ENCODE results near the gene CCIN.
A peak's percentile ranks its signal among the peaks of the same experiment; 100 is the strongest.

Gene CCIN

GRCh38 chr9:36207016-36207415 is 37.8 kb downstream of the CCIN start:
- Histone ChIP-seq H3K4me3 (ENCODE audit: control insufficient read depth in 1 of 7, extremely low read depth in 1 of 7, insufficient read depth in 4 of 7, low read depth in 2 of 7, low read length in 6 of 7) (peak overlapping the region in 1 of 7 experiments; percentile 13), H3K36me3 (ENCODE audit: control insufficient read depth in 4 of 4, insufficient read depth in 4 of 4, low read length in 3 of 4) (peaks cover 19 to 90% (median 57%) of the 10 kb centered on the region in 4 experiments), H3K27me3 (replicated peaks in 2 of 5; ENCODE audit: control insufficient read depth in 4 of 5, insufficient read depth in 5 of 5, low read length in 4 of 5) (no peaks in the 10 kb centered on the region), H3K9me3 (ENCODE audit: control extremely low read depth in 1 of 5, control insufficient read depth in 4 of 5, insufficient read depth in 2 of 5, low read depth in 1 of 5, low read length in 4 of 5) (no peaks in the 10 kb centered on the region), H3K4me1 (ENCODE audit: control extremely low read depth in 1 of 4, control insufficient read depth in 4 of 4, insufficient read depth in 4 of 4, low read length in 3 of 4) (peaks cover 0 to 43% (median 30%) of the 10 kb centered on the region in 4 experiments), H3K27ac (ENCODE audit: insufficient read depth in 1 of 2, low read depth in 1 of 2, low read length in 2 of 2, poor library complexity in 1 of 2, severe bottlenecking in 2 of 2) (peak overlapping the region; percentile 40 to 79)
- DNase-seq, result peak in 1 of 3 donors; percentile 7
- ChIA-PET CTCF (interaction anchor here (1.0 to 2.1 kb wide), 9 partner anchors 9 to 263 kb away, joined by 4 to 7 read pairs (median 5); partner anchors contain the start of gene CLTA), POLR2A (interaction anchor here (0.5 to 1.3 kb wide), 3 partner anchors 16 to 748 kb away, joined by 3 to 6 read pairs (median 3); partner anchors contain the start of gene CLTA)
- 90% methylated on average over 2 of the region's 4 CpGs for WGBS (ENCODE audit: insufficient coverage)

- peak in 2 of 3 donors; percentile 41 to 59 for DNase-seq
Observed at GRCh38 chr9:36207546-36208012, 38.4 kb downstream of the CCIN start.

GRCh38 chr9:36208521-36209253 is 39.5 kb downstream of the CCIN start:
- ChIA-PET CTCF (interaction anchor here (1.4 to 2.1 kb wide), 2 partner anchors 10 to 106 kb away, joined by 6 read pairs; no protein-coding TSS in a partner anchor), POLR2A (no interaction called here)

More at GRCh38 chr9:36207546-36208012, 38.4 kb downstream of the CCIN start:
- H3K27me3 ChIP-seq (replicated peaks in 2 of 5; ENCODE audit: control insufficient read depth in 4 of 5, insufficient read depth in 5 of 5, low read length in 4 of 5), result no peaks in the 10 kb centered on the region
- CTCF ChIA-PET, result interaction anchor here (1.0 to 2.1 kb wide), 9 partner anchors 9 to 263 kb away, joined by 4 to 7 read pairs (median 5); partner anchors contain the start of gene CLTA
- peak overlapping the region; percentile 40 to 79 for H3K27ac ChIP-seq (ENCODE audit: insufficient read depth in 1 of 2, low read depth in 1 of 2, low read length in 2 of 2, poor library complexity in 1 of 2, severe bottlenecking in 2 of 2)
- POLR2A ChIA-PET, result interaction anchor here (0.6 to 1.3 kb wide), 2 partner anchors 17 to 69 kb away, joined by 3 to 6 read pairs; partner anchors contain the start of gene CLTA
- H3K36me3 ChIP-seq (ENCODE audit: control insufficient read depth in 4 of 4, insufficient read depth in 4 of 4, low read length in 3 of 4), result peaks cover 19 to 90% (median 59%) of the 10 kb centered on the region in 4 experiments
- H3K9me3 ChIP-seq (ENCODE audit: control extremely low read depth in 1 of 5, control insufficient read depth in 4 of 5, insufficient read depth in 2 of 5, low read depth in 1 of 5, low read length in 4 of 5), result no peaks in the 10 kb centered on the region
- peak overlapping the region in 3 of 7 experiments; percentile 30 to 58 (median 43) for H3K4me3 ChIP-seq (ENCODE audit: control insufficient read depth in 1 of 7, extremely low read depth in 1 of 7, insufficient read depth in 4 of 7, low read depth in 2 of 7, low read length in 6 of 7)
- WGBS (ENCODE audit: insufficient coverage), result no CpG with 5 or more reads among the region's 1 CpG
- H3K4me1 ChIP-seq (ENCODE audit: control extremely low read depth in 1 of 4, control insufficient read depth in 4 of 4, insufficient read depth in 4 of 4, low read length in 3 of 4), result peaks cover 0 to 43% (median 30%) of the 10 kb centered on the region in 4 experiments

GRCh38 chr9:36210722-36211121 is 41.5 kb downstream of the CCIN start:
- ChIA-PET POLR2A (no interaction called here), CTCF (interaction anchor here (1.7 kb wide), 1 partner anchor 38 kb away, joined by 6 read pairs; no protein-coding TSS in a partner anchor)
- H3K27me3 ChIP-seq (replicated peaks in 2 of 5; ENCODE audit: control insufficient read depth in 4 of 5, insufficient read depth in 5 of 5, low read length in 4 of 5), result no peaks in the 10 kb centered on the region
- H3K4me3 ChIP-seq (ENCODE audit: control insufficient read depth in 1 of 7, extremely low read depth in 1 of 7, insufficient read depth in 4 of 7, low read depth in 2 of 7, low read length in 6 of 7), result no peak overlapping the region
- H3K27ac ChIP-seq (ENCODE audit: insufficient read depth in 1 of 2, low read depth in 1 of 2, low read length in 2 of 2, poor library complexity in 1 of 2, severe bottlenecking in 2 of 2), result no peak overlapping the region
- peaks cover 0 to 39% (median 29%) of the 10 kb centered on the region in 4 experiments for H3K4me1 ChIP-seq (ENCODE audit: control extremely low read depth in 1 of 4, control insufficient read depth in 4 of 4, insufficient read depth in 4 of 4, low read length in 3 of 4)
- no peaks in the 10 kb centered on the region for H3K9me3 ChIP-seq (ENCODE audit: control extremely low read depth in 1 of 5, control insufficient read depth in 4 of 5, insufficient read depth in 2 of 5, low read depth in 1 of 5, low read length in 4 of 5)
- 96% methylated on average over 4 of the region's 8 CpGs for WGBS (ENCODE audit: insufficient coverage)
- DNase-seq, result no peak
- peaks cover 12 to 91% (median 47%) of the 10 kb centered on the region in 4 experiments for H3K36me3 ChIP-seq (ENCODE audit: control insufficient read depth in 4 of 4, insufficient read depth in 4 of 4, low read length in 3 of 4)

More at GRCh38 chr9:36208521-36209253, 39.5 kb downstream of the CCIN start:
- no peaks in the 10 kb centered on the region for H3K27me3 ChIP-seq (replicated peaks in 2 of 5; ENCODE audit: control insufficient read depth in 4 of 5, insufficient read depth in 5 of 5, low read length in 4 of 5)
- H3K9me3 ChIP-seq (ENCODE audit: control extremely low read depth in 1 of 5, control insufficient read depth in 4 of 5, insufficient read depth in 2 of 5, low read depth in 1 of 5, low read length in 4 of 5), result no peaks in the 10 kb centered on the region
- H3K27ac ChIP-seq (ENCODE audit: insufficient read depth in 1 of 2, low read depth in 1 of 2, low read length in 2 of 2, poor library complexity in 1 of 2, severe bottlenecking in 2 of 2), result peak overlapping the region in 1 of 2 experiments; percentile 79
- WGBS (ENCODE audit: insufficient coverage), result 77% methylated on average over 8 of the region's 10 CpGs
- H3K4me3 ChIP-seq (ENCODE audit: control insufficient read depth in 1 of 7, extremely low read depth in 1 of 7, insufficient read depth in 4 of 7, low read depth in 2 of 7, low read length in 6 of 7), result peak overlapping the region in 2 of 7 experiments; percentile 43 to 53
- peaks cover 0 to 43% (median 30%) of the 10 kb centered on the region in 4 experiments for H3K4me1 ChIP-seq (ENCODE audit: control extremely low read depth in 1 of 4, control insufficient read depth in 4 of 4, insufficient read depth in 4 of 4, low read length in 3 of 4)
- H3K36me3 ChIP-seq (ENCODE audit: control insufficient read depth in 4 of 4, insufficient read depth in 4 of 4, low read length in 3 of 4), result peaks cover 17 to 93% (median 61%) of the 10 kb centered on the region in 4 experiments
- no peak for DNase-seq

- ChIA-PET POLR2A (no interaction called here), CTCF (interaction anchor here (1.7 kb wide), 1 partner anchor 37 kb away, joined by 6 read pairs; no protein-coding TSS in a partner anchor)
- Histone ChIP-seq H3K4me3 (ENCODE audit: control insufficient read depth in 1 of 7, extremely low read depth in 1 of 7, insufficient read depth in 4 of 7, low read depth in 2 of 7, low read length in 6 of 7) (no peak overlapping the region), H3K27ac (ENCODE audit: insufficient read depth in 1 of 2, low read depth in 1 of 2, low read length in 2 of 2, poor library complexity in 1 of 2, severe bottlenecking in 2 of 2) (no peak overlapping the region), H3K4me1 (ENCODE audit: control extremely low read depth in 1 of 4, control insufficient read depth in 4 of 4, insufficient read depth in 4 of 4, low read length in 3 of 4) (peaks cover 0 to 37% (median 33%) of the 10 kb centered on the region in 4 experiments), H3K9me3 (ENCODE audit: control extremely low read depth in 1 of 5, control insufficient read depth in 4 of 5, insufficient read depth in 2 of 5, low read depth in 1 of 5, low read length in 4 of 5) (no peaks in the 10 kb centered on the region), H3K27me3 (replicated peaks in 2 of 5; ENCODE audit: control insufficient read depth in 4 of 5, insufficient read depth in 5 of 5, low read length in 4 of 5) (no peaks in the 10 kb centered on the region), H3K36me3 (ENCODE audit: control insufficient read depth in 4 of 4, insufficient read depth in 4 of 4, low read length in 3 of 4) (peaks cover 9 to 90% (median 42%) of the 10 kb centered on the region in 4 experiments)
- no peak for DNase-seq
- WGBS (ENCODE audit: insufficient coverage), result 96% methylated on average over 6 of the region's 7 CpGs
Observed at GRCh38 chr9:36211510-36211909, 42.3 kb downstream of the CCIN start.

- ChIA-PET CTCF (interaction anchor here (1.1 kb wide), 1 partner anchor 23 kb away, joined by 3 read pairs; the partner anchor contains the start of gene CLTA), POLR2A (no interaction called here)
- H3K36me3 ChIP-seq (ENCODE audit: control insufficient read depth in 4 of 4, insufficient read depth in 4 of 4, low read length in 3 of 4), result peaks cover 9 to 91% (median 47%) of the 10 kb centered on the region in 4 experiments
Observed at GRCh38 chr9:36213387-36213786, 44.2 kb downstream of the CCIN start.

More at GRCh38 chr9:36213387-36213786, 44.2 kb downstream of the CCIN start:
- Histone ChIP-seq H3K4me3 (ENCODE audit: control insufficient read depth in 1 of 7, extremely low read depth in 1 of 7, insufficient read depth in 4 of 7, low read depth in 2 of 7, low read length in 6 of 7) (no peak overlapping the region), H3K9me3 (ENCODE audit: control extremely low read depth in 1 of 5, control insufficient read depth in 4 of 5, insufficient read depth in 2 of 5, low read depth in 1 of 5, low read length in 4 of 5) (no peaks in the 10 kb centered on the region), H3K27me3 (replicated peaks in 2 of 5; ENCODE audit: control insufficient read depth in 4 of 5, insufficient read depth in 5 of 5, low read length in 4 of 5) (no peaks in the 10 kb centered on the region), H3K27ac (ENCODE audit: insufficient read depth in 1 of 2, low read depth in 1 of 2, low read length in 2 of 2, poor library complexity in 1 of 2, severe bottlenecking in 2 of 2) (no peak overlapping the region), H3K4me1 (ENCODE audit: control extremely low read depth in 1 of 4, control insufficient read depth in 4 of 4, insufficient read depth in 4 of 4, low read length in 3 of 4) (peaks cover 0 to 31% (median 22%) of the 10 kb centered on the region in 4 experiments)
- 95% methylated on average over 2 of the region's 4 CpGs for WGBS (ENCODE audit: insufficient coverage)
- DNase-seq, result no peak
